ENCODE results near the gene HOXB2. TPM values are rescaled to one million over a fixed set of nuclear protein-coding genes. Genes with fewer than 3 reads are reported as not detected.

The HOXB2 gene
- total RNA-seq (1 to 10 TPM; 1.8 to 3.3 TPM), polyA plus RNA-seq (ENCODE audit: insufficient read depth, low read depth, low replicate concordance) (4.2 TPM)
- long read RNA-seq, donor 1, partial matches to known transcripts, result 0 of 3 reads
- long read RNA-seq, donor 1, other reads (novel, unspliced or antisense), result 0 of 3 reads
- long read RNA-seq, donor 2, partial matches to known transcripts, result 0 of 3 reads
- long read RNA-seq, donor 2, other reads (novel, unspliced or antisense), result 0 of 3 reads

DNA sequence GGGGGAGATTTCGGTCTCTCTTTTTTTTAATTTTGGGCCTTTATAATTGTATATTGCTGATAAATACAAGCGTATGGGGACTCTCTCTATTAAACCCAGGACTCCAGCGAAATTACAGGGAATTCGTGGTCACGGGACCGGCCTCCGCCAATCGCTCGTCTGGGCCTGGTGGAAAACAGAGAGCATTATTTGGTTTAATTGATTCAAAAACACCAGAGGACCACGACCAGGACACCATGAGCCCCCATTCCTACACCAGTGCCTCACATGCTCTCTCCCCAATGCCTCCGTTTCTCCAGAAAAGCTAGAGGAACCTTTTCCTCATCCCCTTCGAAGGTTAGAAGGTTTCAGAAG lies at the start of gene HOXB2:
TSS of gene HOXB2 (minus strand) at position 88 of the 354 bp plus-strand sequence. CDS start 198 bp downstream, outside the sequence.
- peak within 1 kb of the TSS; percentile 52 to 69 for H3K4me3 ChIP-seq
- no peak for DNase-seq
- 15 to 34% methylated on average over 12 of the region's 12 CpGs for WGBS, 2 donors
- no peaks in the 10 kb centered on the region for H3K9me3 ChIP-seq
- no peaks in the 10 kb centered on the region for H3K36me3 ChIP-seq (ENCODE audit: low read depth, missing control alignments)
- no peaks in the 10 kb centered on the region for H3K27me3 ChIP-seq
- intact Hi-C loops (cut with DNase I; ENCODE audit: low total_unique reads), result no loop called here
- peak within 1 kb of the TSS; percentile 72 to 81 for H3K27ac ChIP-seq
- TF ChIP-seq, protein P1, sequence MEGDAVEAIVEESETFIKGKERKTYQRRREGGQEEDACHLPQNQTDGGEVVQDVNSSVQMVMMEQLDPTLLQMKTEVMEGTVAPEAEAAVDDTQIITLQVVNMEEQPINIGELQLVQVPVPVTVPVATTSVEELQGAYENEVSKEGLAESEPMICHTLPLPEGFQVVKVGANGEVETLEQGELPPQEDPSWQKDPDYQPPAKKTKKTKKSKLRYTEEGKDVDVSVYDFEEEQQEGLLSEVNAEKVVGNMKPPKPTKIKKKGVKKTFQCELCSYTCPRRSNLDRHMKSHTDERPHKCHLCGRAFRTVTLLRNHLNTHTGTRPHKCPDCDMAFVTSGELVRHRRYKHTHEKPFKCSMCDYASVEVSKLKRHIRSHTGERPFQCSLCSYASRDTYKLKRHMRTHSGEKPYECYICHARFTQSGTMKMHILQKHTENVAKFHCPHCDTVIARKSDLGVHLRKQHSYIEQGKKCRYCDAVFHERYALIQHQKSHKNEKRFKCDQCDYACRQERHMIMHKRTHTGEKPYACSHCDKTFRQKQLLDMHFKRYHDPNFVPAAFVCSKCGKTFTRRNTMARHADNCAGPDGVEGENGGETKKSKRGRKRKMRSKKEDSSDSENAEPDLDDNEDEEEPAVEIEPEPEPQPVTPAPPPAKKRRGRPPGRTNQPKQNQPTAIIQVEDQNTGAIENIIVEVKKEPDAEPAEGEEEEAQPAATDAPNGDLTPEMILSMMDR (IDR thresholded peaks at IDR 0.05), result no peak
- no peak for TF ChIP-seq POLR2A (IDR thresholded peaks at IDR 0.05)
- peaks cover 4% of the 10 kb centered on the region for H3K4me1 ChIP-seq

DNA sequence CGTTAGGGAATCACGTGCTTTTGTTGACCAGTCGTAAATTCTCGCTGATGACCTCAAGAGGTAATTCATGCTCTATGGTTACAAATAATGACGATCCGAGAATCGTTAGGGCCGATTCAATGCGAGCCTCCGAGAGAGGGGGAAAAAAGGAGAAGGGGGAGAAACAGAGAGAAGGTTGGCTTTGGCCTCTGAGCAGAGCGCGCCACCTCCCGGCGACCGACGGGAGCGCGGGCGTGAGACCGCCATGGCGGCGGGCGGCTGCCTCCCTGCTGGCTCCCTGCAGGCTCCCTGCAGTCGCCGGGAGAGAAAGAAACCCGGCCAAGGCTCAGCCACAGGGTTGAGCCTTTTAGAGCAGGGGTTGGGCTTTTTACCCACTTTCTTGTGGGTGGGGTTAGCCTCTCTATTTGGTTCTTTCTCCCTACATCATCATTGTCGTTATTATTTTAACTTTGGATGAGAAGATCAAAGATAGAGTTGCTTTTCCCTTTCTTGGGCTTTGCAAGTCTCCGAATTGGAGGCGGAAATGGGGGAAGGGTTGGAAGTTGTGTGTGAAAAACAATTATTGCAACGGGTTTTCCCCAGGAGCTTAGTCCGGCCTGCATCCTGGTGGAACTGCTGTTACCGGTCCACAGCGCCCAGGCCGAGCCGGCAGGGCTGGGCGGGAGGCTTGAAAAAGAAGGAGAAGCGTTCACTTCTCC lies 49.1 kb upstream of the HOXB2 start:
- no peak for TF ChIP-seq POLR2A (IDR thresholded peaks at IDR 0.05)
- TF ChIP-seq, protein P1 (IDR thresholded peaks at IDR 0.05), result peak in 2 of 3 experiments; percentile 64 to 65
- no peaks in the 10 kb centered on the region for H3K4me1 ChIP-seq
- intact Hi-C loops (cut with DNase I; ENCODE audit: low total_unique reads), result loop anchor here (10.0 kb wide), 1 partner anchor 99 kb away; no protein-coding TSS in a partner anchor
- H3K9me3 ChIP-seq, result no peaks in the 10 kb centered on the region
- no peaks in the 10 kb centered on the region for H3K27me3 ChIP-seq
- 6 to 10% methylated on average over 35 to 37 of the region's 37 CpGs for WGBS, 2 donors
- peak; percentile 76 for DNase-seq
- H3K27ac ChIP-seq, result no peak overlapping the region
- peak overlapping the region; percentile 18 to 30 for H3K4me3 ChIP-seq
- H3K36me3 ChIP-seq (ENCODE audit: low read depth, missing control alignments), result no peaks in the 10 kb centered on the region

DNA sequence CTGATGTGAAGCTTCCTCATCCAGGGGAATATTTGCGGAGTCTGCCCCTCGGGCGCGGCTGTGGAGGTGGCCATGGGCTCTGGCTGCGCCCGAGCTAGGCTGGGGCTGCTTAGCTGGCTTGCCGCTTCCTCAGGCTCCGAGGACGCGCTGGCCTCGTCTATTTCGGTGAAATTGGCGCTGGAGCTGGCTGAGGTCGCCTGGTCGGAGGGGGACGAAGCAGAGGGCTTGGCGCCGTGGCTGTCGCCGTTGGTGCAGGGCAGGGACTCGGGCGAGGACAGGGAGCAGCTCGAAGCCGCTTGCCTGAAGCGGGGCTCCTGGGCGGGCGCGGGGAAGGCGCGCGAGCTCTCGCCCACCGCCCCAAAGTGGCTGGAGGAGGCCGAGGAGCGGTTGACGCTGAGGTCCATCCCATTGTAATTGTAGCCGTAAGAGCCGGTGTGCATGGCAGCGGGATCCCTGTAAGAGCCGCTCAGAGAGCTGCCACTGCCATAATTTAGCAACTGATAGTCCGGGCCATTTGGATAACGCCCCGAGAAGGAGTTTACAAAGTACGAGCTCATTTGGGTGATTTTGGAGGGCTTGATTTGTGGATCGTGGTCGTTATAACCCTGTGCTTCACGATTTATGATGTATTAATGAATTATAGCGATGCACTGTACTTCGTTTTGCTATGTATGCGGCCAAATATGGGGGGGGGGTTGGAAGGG lies 48.4 kb upstream of the HOXB2 start, which contains the start of gene HOXB5:
TSS of gene HOXB5 (minus strand) at position 654 of the 704 bp plus-strand sequence. CDS start at position 557, 97 bp downstream.
- Histone ChIP-seq H3K36me3 (ENCODE audit: low read depth, missing control alignments) (no peaks in the 10 kb centered on the region), H3K4me1 (no peaks in the 10 kb centered on the region), H3K27ac (no peak within 1 kb of the TSS), H3K4me3 (peak within 1 kb of the TSS; percentile 18 to 30), H3K9me3 (no peaks in the 10 kb centered on the region), H3K27me3 (no peaks in the 10 kb centered on the region)
- intact Hi-C loops (cut with DNase I; ENCODE audit: low total_unique reads), result loop anchor here (10.0 kb wide), 1 partner anchor 98 kb away; no protein-coding TSS in a partner anchor
- WGBS, 2 donors, result 1% methylated on average over 24 to 44 of the region's 50 CpGs
- no peak for DNase-seq
- no peak for TF ChIP-seq POLR2A (IDR thresholded peaks at IDR 0.05)
- TF ChIP-seq, protein P1 (IDR thresholded peaks at IDR 0.05), result no peak

GRCh38 chr17:48592577-48592976 lies 47.7 kb upstream of the HOXB2 start:
- no peak for DNase-seq
- Histone ChIP-seq H3K9me3 (no peaks in the 10 kb centered on the region), H3K27ac (no peak overlapping the region), H3K27me3 (no peaks in the 10 kb centered on the region), H3K4me1 (no peaks in the 10 kb centered on the region), H3K4me3 (peak overlapping the region in 1 of 2 donors; percentile 30), H3K36me3 (ENCODE audit: low read depth, missing control alignments) (no peaks in the 10 kb centered on the region)
- WGBS, 2 donors, result 2 to 9% methylated on average over 14 of the region's 14 CpGs
- TF ChIP-seq, protein P1 (IDR thresholded peaks at IDR 0.05), result no peak
- no peak for TF ChIP-seq POLR2A (IDR thresholded peaks at IDR 0.05)
- intact Hi-C loops (cut with DNase I; ENCODE audit: low total_unique reads), result loop anchor here (10.0 kb wide), 1 partner anchor 98 kb away; no protein-coding TSS in a partner anchor

Data from testis (tissue), 5 donors.